K562 (cell line): Measurements from ENCODE around the gene BTBD2. TPM values are rescaled to one million over a fixed set of nuclear protein-coding genes. Genes with fewer than 3 reads are reported as not detected.
A peak's percentile ranks its signal among the peaks of the same experiment; 100 is the strongest.

Experiments used
- ARID1B ChIP-seq: fragments of 450-650 bp; IDR thresholded peaks from 2 replicates; pipeline ENCODE4 v1.6.1; 2016; ENCODE audit warnings: antibody characterized with exemption, mild to moderate bottlenecking, inconsistent platforms
- ARID3A ChIP-seq: IDR thresholded peaks from 2 replicates; pipeline ENCODE4 v1.6.1; 2012; ENCODE audit warnings: low read depth, low read length, improper control_type of control experiment, borderline replicate concordance
- CBFB ChIP-seq: sonication (generic); formaldehyde crosslinking; IDR thresholded peaks from 2 replicates; pipeline ENCODE4 v1.4.0; 2020; ENCODE audit warnings: mild to moderate bottlenecking, missing genetic modification reagents
- CEBPZ ChIP-seq: fragments of 150-350 bp; IDR thresholded peaks from 2 replicates; pipeline ENCODE4 v1.6.1; 2014; ENCODE audit warnings: low read depth, mild to moderate bottlenecking, low read length, borderline replicate concordance
- CREM ChIP-seq: IDR thresholded peaks from 2 replicates; pipeline ENCODE4 v1.6.1; 2014; ENCODE audit warnings: antibody characterized with exemption, low read depth
- DDX20 ChIP-seq: fragments of 450-650 bp; IDR thresholded peaks from 2 replicates; pipeline ENCODE4 v1.6.1; 2016; ENCODE audit warnings: missing genetic modification characterization, low read depth, mild to moderate bottlenecking, missing compliant biosample characterization, moderate library complexity
- MECOM ChIP-seq: fragments of 250-450 bp; sonication (Bioruptor Pico); IDR thresholded peaks from 2 replicates; pipeline ENCODE4 v1.8.0; 2022; ENCODE audit warnings: inconsistent platforms
- MEF2D ChIP-seq: conservative IDR thresholded peaks from 2 replicates; pipeline ENCODE4 v1.6.1; 2016; ENCODE audit warnings: low read depth, missing genetic modification characterization, missing compliant biosample characterization
- NR2F6 ChIP-seq: fragments of 450-650 bp; formaldehyde crosslinking; IDR thresholded peaks from 2 replicates; pipeline ENCODE4 v1.4.0; 2020; ENCODE audit warnings: mild to moderate bottlenecking
- OTX1 ChIP-seq: fragments of 450-650 bp; formaldehyde crosslinking; IDR thresholded peaks from 2 replicates; pipeline ENCODE4 v1.4.0; 2022; ENCODE audit warnings: mild to moderate bottlenecking
- POLR2H ChIP-seq: IDR thresholded peaks from 2 replicates; pipeline ENCODE4 v1.6.1; 2016; ENCODE audit warnings: missing genetic modification characterization, low read depth, mild to moderate bottlenecking, control low read depth, missing compliant biosample characterization, moderate library complexity
- TAF1 ChIP-seq: IDR thresholded peaks from 2 replicates; pipeline ENCODE4 v1.6.1; 2011; ENCODE audit warnings: mild to moderate bottlenecking, low read length, moderate library complexity; ENCODE audit not compliant: insufficient read depth, control insufficient read depth, severe bottlenecking; ENCODE audit errors: extremely low read depth
- TRIM28 ChIP-seq: fragments of 450-650 bp; IDR thresholded peaks from 2 replicates; pipeline ENCODE4 v1.6.1; 2017
- U2AF1 ChIP-seq: fragments of 200-400 bp; formaldehyde crosslinking; optimal IDR thresholded peaks from 2 replicates; pipeline ENCODE3; 2017; ENCODE audit warnings: mild to moderate bottlenecking, low read depth, low read length, moderate library complexity
- VEZF1 ChIP-seq: fragments of 200-800 bp; sonication (Bioruptor generic); IDR thresholded peaks from 2 replicates; pipeline ENCODE4 v1.6.1; 2017; ENCODE audit warnings: missing genetic modification characterization, missing compliant biosample characterization
- ZBTB8A ChIP-seq: fragments of 450-650 bp; IDR thresholded peaks from 2 replicates; pipeline ENCODE4 v1.6.1; 2018; ENCODE audit warnings: mild to moderate bottlenecking, moderate library complexity; ENCODE audit not compliant: partially characterized antibody
- ZNF354B ChIP-seq: fragments of 250-450 bp; sonication (Bioruptor Pico); IDR thresholded peaks from 2 replicates; pipeline ENCODE4 v1.4.0; 2020
- polyA plus RNA-seq, 8 experiments: library from polyadenylated mRNA; depleted of rRNA in 4 of 8; stranded (reverse) in 5 of 8; unstranded in 3 of 8; fragments of >200 nt; fragmentation: Nextera tagmentation in 2 of 8; fragmentation: Illumina TruSeq in 1 of 8; extraction: Ambion mirVana in 2 of 8; extraction: Trizol in 1 of 8; gene quantifications; 2 replicates each; pipeline versions ENCODE4 v1.2.1 to v1.2.3, GENCODE V29; 2011 to 2014; ENCODE audit warnings: inconsistent platforms in 1 of 8, missing spikeins in 1 of 8
- total RNA-seq, 7 experiments: library from RNA; depleted of rRNA in 6 of 7; stranded (reverse); fragments of >200 nt in 6 of 7; fragmentation: Illumina TruSeq in 2 of 7; extraction: Trizol in 2 of 7; gene quantifications; 2 replicates each; pipeline versions ENCODE4 v1.2.1 to v1.2.3, GENCODE V29; 2011 to 2021; ENCODE audit warnings: low replicate concordance in 1 of 7
- TF ChIP-seq, protein P1 (sequence below): fragments of 450-650 bp; formaldehyde crosslinking; IDR thresholded peaks from 2 replicates; pipeline ENCODE4 v1.4.0; 2022; ENCODE audit warnings: missing genetic modification characterization
- TF ChIP-seq, protein P2 (sequence below): sonication (generic); formaldehyde crosslinking; IDR thresholded peaks from 2 replicates; pipeline ENCODE4 v1.5.0; 2020; ENCODE audit warnings: missing genetic modification reagents

BTBD2 gene
- total and polyA plus RNA-seq, 9 of the 15 experiments (the other 6 are each of a cell fraction or from before 2014, with no cell fraction given): 0.10 to 15.6 (median 6.9) TPM

GRCh38 chr19:2050991-2051772 lies 35.7 kb upstream of the BTBD2 start, which contains the start of gene MKNK2 (continued):
- TF ChIP-seq CEBPZ: no peak
- peak; percentile 74 for TF ChIP-seq VEZF1 (CRISPR knock-in tag)
- peak; percentile 98 for TF ChIP-seq POLR2H (tag)
- TF ChIP-seq U2AF1: no peak
- TF ChIP-seq NR2F6 (CRISPR knock-in tag): no peak
- no peak for TF ChIP-seq ARID3A
- no peak for TF ChIP-seq ARID1B
- no peak for TF ChIP-seq OTX1 (CRISPR knock-in tag)
- TF ChIP-seq CBFB (CRISPR knock-in tag): 0 out of 2 replicates have a peak, but pooled peaks have one; percentile 68
- TF ChIP-seq TAF1: peak; percentile 94
- no peak for TF ChIP-seq ZNF354B
- TF ChIP-seq DDX20 (tag): no peak
- TF ChIP-seq, protein P1, sequence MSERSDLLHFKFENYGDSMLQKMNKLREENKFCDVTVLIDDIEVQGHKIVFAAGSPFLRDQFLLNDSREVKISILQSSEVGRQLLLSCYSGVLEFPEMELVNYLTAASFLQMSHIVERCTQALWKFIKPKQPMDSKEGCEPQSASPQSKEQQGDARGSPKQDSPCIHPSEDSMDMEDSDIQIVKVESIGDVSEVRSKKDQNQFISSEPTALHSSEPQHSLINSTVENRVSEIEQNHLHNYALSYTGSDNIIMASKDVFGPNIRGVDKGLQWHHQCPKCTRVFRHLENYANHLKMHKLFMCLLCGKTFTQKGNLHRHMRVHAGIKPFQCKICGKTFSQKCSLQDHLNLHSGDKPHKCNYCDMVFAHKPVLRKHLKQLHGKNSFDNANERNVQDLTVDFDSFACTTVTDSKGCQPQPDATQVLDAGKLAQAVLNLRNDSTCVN (CRISPR knock-in tag): no peak
- no peak for TF ChIP-seq MEF2D (tag)
- TF ChIP-seq MECOM (CRISPR knock-in tag): no peak
- peak; percentile 92 for TF ChIP-seq CREM
- no peak for TF ChIP-seq ZBTB8A
- no peak for TF ChIP-seq TRIM28
- TF ChIP-seq, protein P2, sequence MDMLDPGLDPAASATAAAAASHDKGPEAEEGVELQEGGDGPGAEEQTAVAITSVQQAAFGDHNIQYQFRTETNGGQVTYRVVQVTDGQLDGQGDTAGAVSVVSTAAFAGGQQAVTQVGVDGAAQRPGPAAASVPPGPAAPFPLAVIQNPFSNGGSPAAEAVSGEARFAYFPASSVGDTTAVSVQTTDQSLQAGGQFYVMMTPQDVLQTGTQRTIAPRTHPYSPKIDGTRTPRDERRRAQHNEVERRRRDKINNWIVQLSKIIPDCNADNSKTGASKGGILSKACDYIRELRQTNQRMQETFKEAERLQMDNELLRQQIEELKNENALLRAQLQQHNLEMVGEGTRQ: no peak
